Dermis microvascular lymphatic vessel endothelial cell (primary cell): ENCODE results near the gene KCNK17. TPM values are rescaled to one million over a fixed set of nuclear protein-coding genes. Genes with fewer than 3 reads are reported as not detected.
"Not testable (repeated sequence)": the region's sequence is repeated elsewhere in the genome, so short reads cannot be mapped to it uniquely, and the experiment has no call there.

Experiments
- DNase-seq, 2 donors: peaks; one replicate each; pipeline versions ENCODE4 v3.0.0 to v3.0.0-alpha.2; 2010; ENCODE audit warnings: low read depth in 2 of 2
- total RNA-seq: library from RNA; depleted of rRNA; stranded (reverse); fragments of >200 nt; gene quantifications from 2 replicates; pipeline ENCODE4 v1.2.1, GENCODE V29; 2014

Gene KCNK17
- total RNA-seq, 1 donor from 2014 or later: not detected

DNA sequence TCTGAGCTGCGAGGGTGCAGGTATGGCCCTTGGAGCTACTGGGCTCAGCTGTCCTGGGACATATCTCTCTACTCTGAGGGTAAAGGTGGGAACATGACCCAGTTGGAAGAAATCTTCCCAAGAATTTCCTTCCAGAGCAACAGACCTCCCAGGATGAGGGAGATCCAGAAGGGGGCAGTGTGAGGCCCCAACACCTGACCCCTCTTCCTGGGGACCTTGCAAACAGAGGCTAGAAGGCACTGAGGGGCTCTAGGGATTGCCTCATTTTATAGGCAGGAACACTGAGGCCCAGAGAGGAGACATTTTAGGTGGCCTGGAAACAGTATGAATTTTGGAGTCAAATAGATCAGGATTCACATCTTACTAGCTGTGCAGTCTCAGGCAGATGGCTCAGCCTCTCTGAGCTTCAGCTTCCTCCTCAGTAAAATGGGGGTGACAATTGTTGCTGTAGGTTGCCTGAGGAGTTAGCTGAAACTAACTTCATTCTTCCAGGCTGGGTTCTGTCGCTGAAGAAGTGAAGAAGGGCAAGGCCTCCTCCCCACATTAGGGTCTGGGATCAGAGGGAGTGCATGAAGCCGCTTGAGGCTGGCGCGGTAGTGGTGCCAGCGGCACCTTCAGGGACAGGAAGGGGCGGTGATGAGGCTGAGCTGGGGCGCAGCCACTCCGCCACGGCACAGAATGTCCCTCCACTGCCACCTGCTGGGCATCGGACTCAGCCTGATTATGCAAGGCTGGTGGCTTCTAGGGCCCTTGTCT is 11.4 kb downstream of the KCNK17 start:
- peak; percentile 32 to 70 for DNase-seq

DNA sequence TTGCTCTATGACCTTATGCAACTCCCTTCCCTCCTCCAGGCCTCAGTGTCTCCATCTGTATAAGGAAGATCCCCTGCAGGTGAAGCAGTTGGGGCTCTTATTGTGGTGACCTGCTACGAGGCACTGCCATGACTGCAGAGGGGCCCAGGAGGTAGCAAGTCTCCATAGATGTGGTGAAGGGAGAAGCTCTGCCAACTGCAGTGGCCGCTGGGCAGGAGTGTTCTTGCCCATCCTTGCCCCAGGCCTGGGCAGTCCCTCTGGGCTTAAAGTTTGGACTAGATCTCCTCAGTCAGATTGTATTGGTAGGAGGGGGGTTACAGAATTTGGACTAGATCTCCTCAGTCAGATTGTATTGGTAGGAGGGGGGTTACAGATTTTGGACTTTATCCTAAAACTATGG is 12.2 kb downstream of the KCNK17 start:
- no peak for DNase-seq

GRCh38 chr6:39301606-39302005 is 12.6 kb downstream of the KCNK17 start:
- DNase-seq: no peak

DNA sequence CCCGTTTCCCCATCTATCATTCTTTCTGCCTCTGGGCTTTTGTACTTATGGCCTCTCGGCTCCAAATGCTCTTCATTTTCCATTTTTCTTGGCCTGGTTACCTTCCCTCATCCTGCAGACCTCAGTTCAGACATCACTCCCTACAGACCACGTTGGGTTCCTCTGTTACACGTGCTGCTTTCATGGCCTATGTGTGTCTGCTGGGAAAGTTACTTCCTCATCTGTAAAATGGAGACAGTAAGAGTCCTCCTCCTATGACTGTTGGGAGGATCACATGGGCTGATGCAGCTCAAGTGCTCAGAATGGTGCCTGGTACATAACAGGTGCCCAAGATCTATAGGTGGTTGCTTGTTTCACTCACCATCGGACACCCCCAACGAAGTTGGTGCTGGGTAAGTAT is 13.5 kb downstream of the KCNK17 start:
- DNase-seq: no peak

GRCh38 chr6:39298061-39298460 is 16.2 kb downstream of the KCNK17 start:
- no peak for DNase-seq

- DNase-seq: no peak
Observed at GRCh38 chr6:39296745-39297640, 17.2 kb downstream of the KCNK17 start.

- no peak for DNase-seq
Observed at GRCh38 chr6:39295611-39296011, 18.6 kb downstream of the KCNK17 start.

- DNase-seq: no peak
Observed at GRCh38 chr6:39294899-39295298, 19.3 kb downstream of the KCNK17 start.

DNA sequence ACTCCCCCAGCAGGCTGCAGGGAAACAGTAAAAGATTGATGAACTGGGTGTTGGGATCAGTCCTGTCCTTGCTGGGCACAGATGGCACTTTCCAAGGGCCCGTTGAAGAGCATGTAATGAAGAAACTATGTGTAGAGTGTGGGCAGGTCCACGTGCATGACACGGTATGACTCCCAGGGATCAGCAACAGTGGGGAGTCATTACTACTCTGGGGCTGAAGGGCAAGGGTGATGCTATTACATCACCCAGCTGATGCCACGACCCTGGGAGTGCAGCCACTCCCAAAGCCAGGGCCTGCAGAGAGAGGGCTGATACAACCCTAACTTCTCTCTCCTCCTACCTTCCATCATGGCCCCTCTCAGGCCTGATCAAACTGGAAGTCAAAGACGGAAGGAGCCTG is 20.1 kb downstream of the KCNK17 start:
- DNase-seq: no peak

DNA sequence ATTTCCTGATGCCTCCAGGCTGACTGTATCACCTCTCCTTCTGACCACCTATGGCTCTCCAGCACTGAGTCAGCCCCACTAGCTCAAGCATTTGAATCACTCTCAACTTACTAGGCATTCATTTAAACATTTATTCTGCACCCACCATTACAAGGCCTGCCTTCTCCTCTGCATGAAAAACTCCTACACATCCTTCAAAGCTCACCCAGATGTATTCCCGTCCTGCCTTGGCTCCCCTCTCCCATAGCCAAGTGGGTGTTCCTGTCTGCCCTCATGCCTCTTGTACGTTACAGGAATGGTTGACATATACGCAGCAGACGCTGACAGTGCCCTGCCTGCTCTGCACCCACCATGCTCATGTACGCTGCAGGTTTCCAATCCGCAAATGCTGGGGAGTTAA is 21.6 kb downstream of the KCNK17 start:
- no peak for DNase-seq

GRCh38 chr6:39289490-39289889 is 24.7 kb downstream of the KCNK17 start:
- no peak for DNase-seq

DNA sequence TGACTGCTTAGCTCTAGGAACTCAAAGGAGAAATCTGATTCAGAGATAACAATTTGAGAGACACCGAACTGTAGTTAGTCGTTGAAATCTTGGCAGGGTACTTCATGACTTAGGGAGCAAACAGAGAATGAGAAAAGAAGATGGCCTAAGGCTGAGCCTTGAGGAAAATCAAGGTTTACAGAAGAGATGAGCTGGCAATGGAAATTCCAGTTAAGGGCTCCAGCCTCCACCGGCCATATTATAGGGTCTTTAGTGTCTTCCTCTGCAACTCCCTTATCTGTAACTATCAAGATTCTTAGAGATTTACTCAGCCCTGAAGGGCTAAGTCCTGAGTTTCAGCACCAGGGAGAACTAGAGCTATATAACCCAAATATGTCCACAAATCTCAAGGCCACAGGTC is 26.6 kb downstream of the KCNK17 start:
- no peak for DNase-seq

- DNase-seq: not testable (repeated sequence)
Observed at GRCh38 chr6:39286596-39286995, 27.6 kb downstream of the KCNK17 start.

DNA sequence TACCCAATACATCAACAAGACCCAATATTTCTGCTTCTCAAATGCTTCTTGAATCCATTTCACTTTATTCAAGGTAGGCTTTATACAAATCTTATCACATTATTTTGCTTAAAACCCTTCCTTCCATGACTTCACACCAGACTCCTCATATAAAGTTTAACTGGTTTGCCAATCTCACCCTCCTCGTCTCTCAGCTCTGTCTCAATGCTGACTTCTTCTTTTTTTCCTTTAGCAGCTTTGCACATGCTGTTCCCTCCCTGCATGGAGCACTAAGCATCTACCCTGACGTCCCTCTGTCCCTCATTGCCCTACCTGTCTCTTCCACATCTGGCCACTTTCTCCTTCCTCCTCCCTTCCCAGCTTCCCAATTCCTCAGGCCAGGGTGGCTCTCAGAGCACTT is 31.4 kb downstream of the KCNK17 start:
- DNase-seq: no peak

DNA sequence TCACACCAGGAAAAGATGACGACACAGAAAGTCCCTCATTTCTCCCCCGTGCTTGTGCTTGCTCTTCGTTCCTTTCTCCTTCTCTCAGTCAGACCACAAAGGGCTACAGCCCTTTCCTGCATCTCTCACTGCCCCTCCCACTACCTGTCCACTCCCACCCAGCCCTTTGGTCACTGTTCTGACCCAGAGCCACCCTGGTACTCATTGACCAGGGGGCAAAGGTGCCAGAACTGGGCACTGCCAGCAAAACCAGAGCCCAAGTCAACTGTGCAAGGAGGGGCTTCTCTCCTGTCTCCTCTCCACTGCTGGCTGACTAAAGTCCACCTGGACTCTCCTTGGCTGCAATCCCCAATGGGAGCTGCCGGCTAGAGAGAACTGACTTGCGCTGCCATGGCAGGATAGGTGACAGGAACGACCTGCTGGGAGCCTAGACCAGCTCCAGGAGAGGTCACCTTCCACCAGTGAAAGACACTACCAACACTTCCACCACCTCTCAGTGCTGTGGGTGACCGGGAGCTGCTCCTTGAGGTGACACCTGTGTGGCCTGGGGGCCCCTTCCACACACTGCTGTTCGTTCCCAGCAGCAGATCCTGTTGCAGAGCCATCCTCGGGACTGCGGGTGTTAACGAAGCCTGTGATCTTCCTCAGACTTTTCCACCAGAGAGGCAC is 32.8 kb downstream of the KCNK17 start:
- DNase-seq: no peak

- DNase-seq: peak in 1 of 2 donors; percentile 5
Observed at GRCh38 chr6:39280247-39280731, 33.9 kb downstream of the KCNK17 start.

- DNase-seq: no peak
Observed at GRCh38 chr6:39279539-39279938, 34.7 kb downstream of the KCNK17 start.

DNA sequence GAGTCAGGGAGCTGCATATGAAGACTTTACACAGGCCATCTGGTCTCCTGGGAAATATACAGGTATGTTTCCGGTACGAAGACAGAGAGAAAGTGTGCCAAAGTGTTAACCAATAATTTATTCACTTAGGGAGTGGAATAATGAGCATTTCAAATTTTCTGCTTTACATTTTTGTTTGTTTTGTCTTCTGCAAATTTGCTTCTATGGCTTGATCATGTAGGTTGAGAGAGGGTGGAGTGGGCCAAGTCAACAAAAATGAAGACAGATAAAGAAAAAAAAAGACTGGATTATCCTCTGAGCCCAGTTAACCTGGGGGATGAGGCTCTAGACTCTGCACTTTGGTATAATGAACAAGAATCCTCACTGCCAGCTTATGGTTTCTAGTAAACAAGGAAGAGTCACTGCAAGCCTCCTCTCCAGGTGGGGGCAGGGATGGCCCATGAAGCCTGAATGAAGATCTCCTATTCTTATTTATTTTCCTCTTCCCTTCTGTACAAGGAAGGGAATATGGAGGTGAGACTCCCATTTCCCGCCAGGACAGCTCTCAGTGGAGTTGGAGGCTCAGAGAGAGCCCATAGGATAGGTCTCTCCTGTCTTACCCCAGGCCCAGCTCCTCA is 37.7 kb downstream of the KCNK17 start:
- DNase-seq: no peak

DNA sequence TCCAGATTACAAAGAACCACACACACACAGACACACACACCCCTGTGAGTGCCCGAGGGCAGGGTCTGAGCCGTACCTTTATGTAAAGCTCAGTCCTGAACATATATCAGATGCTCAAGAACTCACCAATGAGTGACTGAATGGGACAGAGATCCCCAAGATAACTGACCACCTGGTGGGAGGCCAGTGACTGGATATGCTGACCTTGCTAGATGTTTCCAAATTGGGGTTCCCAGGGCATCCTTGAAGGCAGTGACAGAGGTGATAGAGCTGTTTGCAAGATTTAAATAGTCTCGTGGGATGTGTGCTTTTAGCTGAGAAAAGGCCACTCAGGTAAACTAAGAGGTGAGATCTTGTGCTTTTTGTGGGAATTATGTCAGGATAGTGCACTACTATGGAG is 39.3 kb downstream of the KCNK17 start:
- DNase-seq: no peak

- no peak for DNase-seq
Observed at GRCh38 chr6:39274471-39274870, 39.7 kb downstream of the KCNK17 start.

GRCh38 chr6:39273406-39273821 is 40.8 kb downstream of the KCNK17 start:
- DNase-seq: no peak

DNA sequence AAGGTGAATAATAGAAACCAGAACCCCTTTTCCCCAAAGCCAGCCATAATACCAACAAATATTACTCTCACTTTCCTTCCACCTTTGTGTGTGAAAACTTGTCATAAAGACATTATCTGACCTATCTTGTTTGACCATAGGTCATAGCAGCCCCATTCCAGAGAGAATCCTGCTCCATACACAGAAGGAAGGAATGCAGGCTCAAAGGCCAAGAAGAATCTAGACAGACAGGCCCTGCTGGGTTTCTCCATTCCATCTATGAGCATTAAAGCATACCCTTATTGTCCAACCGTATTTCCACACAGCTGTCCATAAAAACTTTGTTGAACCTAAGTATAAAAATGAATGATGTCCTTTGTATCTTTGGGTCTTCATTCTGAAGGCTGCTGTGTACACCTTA is 44.3 kb downstream of the KCNK17 start:
- DNase-seq: no peak
